ENCODE data around the gene HIBCH.
"Not testable (repeated sequence)": the region's sequence is repeated elsewhere in the genome, so short reads cannot be mapped to it uniquely, and the experiment has no call there.

Gene HIBCH

GRCh38 chr2:190319555-190320498 is at the start of gene HIBCH:
HIBCH (minus strand) TSS chr2:190319826; CDS start chr2:190319750, 76 bp downstream.
- peak; percentile 100 for DNase-seq

- DNase-seq, result no peak
These were observed 47.5 kb upstream of the HIBCH start for GRCh38 chr2:190367091-190367490.

GRCh38 chr2:190366248-190366753 is 46.7 kb upstream of the HIBCH start:
- no peak for DNase-seq

- no peak for DNase-seq
These were observed 46.0 kb upstream of the HIBCH start for GRCh38 chr2:190365499-190366204.

DNA sequence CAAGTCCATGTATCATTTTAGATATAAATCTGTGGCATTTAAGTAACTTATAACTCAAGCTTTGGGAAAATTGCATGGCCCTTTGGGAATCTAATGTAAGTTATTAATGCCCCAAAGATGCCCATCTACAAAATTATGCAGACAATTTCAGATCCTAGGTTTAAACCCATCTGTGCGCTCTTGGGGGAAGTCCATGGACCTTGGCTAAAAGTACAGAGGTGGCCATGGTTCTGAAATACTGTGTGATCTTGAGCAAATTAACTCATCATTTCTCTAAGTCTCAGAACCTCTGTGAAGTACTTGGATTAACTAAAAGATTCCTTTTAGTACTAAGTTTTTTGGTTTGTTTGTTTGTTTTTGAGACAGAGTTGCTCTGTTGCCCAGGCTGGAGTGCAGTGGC is 43.3 kb upstream of the HIBCH start:
- DNase-seq, result no peak

- no peak for DNase-seq
These were observed 41.9 kb upstream of the HIBCH start for GRCh38 chr2:190361572-190361971.

DNA sequence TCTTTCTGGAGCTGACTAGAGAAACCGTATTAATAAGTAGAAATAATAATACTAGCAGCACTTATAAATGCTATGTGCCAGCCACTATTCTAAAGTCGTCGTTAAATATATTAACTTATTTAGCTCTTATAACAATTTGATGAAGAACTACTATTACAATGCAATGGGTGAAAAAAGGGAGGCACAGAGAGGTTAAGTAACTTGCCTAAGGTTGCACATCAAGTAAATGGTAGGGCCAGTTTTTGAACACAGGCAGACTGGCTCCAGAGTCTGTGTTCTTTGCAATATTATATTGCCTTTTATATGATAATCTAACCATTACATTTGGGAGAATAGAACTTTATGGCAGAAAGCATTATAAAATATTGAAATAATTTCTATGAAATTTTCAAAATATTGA is 41.3 kb upstream of the HIBCH start:
- DNase-seq, result no peak

DNA sequence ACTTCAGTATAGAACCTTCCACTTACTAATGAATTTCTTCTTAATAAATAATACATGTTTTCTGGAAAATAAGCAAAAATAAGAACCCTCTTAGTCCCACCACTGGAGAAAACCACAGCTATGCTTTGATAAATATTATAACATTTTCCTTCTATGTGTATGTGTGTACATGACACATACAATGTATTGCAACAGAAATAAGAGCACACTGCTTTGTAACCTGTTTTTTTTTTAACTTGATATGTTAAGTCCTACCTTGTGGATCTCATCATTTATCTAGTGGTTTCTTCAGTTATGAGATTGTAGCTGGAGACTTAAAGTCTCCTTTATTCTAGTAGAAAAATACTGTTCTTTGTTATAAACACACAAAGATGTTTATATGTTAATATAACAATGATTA is 40.9 kb upstream of the HIBCH start:
- DNase-seq, result no peak

GRCh38 chr2:190358655-190359448 is 39.2 kb upstream of the HIBCH start:
- DNase-seq, result not testable (repeated sequence)

- no peak for DNase-seq
These were observed 38.0 kb upstream of the HIBCH start for GRCh38 chr2:190357600-190357999.

GRCh38 chr2:190355968-190356644 is 36.5 kb upstream of the HIBCH start:
- peak; percentile 74 to 75 for DNase-seq

- no peak for DNase-seq
These were observed 34.5 kb upstream of the HIBCH start for GRCh38 chr2:190354003-190354690.

DNA sequence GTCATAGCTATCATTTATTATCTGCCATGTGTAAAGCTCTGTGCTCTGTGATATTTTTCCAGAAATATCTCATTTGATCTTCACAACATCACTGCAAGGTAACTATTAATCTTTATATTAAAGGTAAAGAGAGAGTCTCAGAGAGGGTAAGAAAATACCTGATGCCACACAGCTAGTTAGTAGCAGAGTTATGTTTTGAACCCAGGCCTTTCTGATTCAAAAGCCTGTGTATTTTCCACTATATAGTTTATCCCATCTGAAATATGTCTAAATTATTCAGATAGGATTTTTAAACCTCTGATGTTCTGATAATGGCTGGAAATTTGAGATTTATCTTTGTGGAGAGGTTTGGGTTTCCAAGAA is 33.9 kb upstream of the HIBCH start:
- DNase-seq, result no peak

DNA sequence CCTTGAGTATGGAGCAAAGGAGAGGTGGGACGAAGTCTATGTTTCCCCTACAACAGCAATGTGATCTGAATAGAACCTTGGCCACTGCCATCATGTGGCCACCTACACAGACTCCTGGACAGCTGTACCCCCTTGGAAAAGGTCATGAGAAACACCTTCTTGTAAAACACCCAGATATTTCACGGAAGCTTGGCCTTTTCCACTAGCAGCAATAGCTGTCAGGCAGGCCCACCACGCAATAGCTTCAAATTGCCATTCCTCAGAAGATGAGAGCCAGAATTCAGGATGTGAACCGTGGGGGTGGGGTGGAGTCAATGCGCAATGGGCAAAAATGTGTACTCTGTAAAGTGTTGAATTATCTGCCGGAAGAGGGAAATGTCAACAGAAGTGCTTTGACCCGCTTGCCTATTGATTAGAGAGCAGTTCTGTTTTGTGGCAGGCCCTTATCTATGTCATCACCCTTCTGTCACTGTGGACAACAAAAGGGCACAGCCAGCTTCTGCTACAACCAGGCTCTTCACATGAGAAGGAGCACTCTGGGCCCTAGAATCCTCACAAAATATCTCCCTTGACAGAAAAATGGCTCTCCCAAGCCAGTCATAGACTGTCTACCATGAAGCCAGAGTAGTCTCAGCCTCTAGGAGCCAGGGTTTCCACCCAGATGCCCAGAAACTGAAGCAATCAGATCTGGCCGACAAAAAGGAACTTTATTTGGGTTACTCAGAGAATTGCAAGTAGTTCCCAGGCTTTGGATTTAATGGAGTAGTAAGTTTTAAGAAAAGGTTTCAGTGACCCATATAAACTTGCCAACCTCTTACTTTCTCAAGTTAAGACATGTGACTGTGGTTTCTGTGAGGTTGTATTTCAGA is 33.3 kb upstream of the HIBCH start:
- no peak for DNase-seq

- no peak for DNase-seq
These were observed 32.3 kb upstream of the HIBCH start for GRCh38 chr2:190351955-190352354.

DNA sequence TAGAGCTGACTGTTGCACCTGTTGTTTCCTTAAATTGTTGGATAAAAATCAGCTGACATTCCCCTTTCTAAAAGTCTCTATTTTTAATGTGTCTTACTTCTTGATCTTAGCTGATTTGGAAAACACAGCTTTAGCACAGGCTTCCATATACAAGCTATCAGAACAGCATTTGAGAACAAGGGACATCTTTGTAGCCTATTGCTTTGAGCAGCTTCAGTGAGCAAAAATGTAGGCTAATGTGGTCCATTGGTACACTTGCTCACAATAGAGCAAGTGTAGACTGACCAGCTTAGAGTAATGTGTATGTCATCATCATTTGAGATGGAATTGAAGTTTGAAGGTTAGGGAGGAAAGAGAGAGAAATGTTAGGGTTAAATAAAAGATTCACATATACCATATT is 30.7 kb upstream of the HIBCH start:
- no peak for DNase-seq

GRCh38 chr2:190344276-190344827 is 24.7 kb upstream of the HIBCH start:
- DNase-seq, result peak in 1 of 2 experiments; percentile 52

DNA sequence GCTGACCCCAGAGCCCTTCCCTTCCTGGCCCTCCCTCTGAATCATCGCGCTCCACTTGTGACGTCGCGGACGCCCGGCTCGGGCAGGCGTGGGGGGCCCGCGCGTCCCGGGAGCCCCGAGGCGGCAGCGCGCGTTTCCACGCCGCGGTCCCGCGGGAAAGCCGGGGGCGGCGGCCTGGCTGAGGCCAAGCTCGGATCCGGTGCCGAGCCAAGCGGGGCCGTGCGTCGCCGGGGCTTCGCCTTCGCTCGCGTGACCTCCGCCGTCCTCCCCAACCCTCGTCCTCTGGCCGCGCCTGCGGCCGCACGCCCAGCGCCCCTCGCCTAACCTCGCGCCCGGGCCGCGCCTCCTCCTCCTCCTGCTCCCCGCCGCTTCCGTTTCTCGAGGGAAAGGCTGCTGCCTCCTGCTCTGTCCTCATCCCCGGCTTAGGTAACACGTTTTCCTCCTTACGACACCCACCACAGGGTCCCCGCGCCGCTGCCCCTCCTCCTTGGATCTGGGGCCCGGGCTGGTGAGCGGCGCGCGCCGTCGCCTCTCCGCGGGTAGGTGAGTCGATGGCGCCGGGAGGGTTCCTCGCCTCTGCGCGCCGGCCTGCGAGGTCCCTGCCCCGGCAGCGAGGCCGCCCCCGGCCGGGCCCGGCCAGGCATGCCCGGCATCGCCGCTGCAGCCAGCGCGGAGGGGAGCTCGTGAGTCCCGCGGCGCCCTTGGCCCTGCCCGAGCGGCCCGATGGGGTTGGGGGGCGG is 24.1 kb upstream of the HIBCH start, which contains the start of gene INPP1:
Gene INPP1, plus strand, starts transcription at position 54 of the 740 bp plus-strand sequence. CDS start 16,514 bp downstream, outside the sequence.
- peak; percentile 68 to 72 for DNase-seq

DNA sequence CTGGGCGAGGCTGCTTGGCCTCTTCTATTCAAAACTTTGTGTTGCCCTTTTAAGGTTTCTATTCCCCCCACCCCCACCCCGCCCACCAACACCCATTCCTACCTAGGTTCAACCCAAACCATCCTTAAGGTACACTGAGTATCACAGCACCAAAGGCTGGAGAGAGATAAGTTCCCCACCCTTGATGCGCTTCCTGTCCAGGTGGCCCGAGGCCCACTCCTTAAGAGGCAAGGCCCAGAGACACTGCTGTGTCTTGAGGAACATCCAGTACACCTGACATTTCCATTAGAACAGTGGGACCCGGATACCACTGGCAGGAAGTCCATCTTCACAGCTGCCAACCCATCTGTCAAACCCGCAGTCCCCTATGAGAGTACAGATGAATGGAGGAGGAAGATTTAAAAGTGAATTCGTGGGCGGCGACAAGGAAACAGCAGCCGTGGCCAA is 23.5 kb upstream of the HIBCH start:
- DNase-seq, result no peak
